Stimulated activated naive B cell treated with anti-CD40 and anti-IgM and Interleukin-4, amounts not matched to agents 10 μg/mL and 1 μg/mL and 100 μg/mL, for 72 hours (primary cell): ENCODE results near the gene PROM1.

ENCODE experiments used
- ATAC-seq, 2 donors: fragments of 150-1000 bp; cut with Tn5 transposase; replicated peaks; 2 replicates each; pipeline ENCODE4 v1.10.0; 2021; ENCODE audit warnings: moderate library complexity in 1 of 2
- DNase-seq: peaks from one replicate; pipeline ENCODE4 v3.0.0; 2021
- H3K27ac Mint-ChIP-seq: one replicate; pipeline ENCODE4 v1.8.0; 2022; ENCODE audit warnings: mild to moderate bottlenecking, mixed read lengths
- H3K27me3 Mint-ChIP-seq, 2 donors: one replicate each; pipeline ENCODE4 v1.8.0; 2022; ENCODE audit warnings: mixed read lengths in 2 of 2
- H3K36me3 Mint-ChIP-seq, 2 donors: one replicate each; pipeline ENCODE4 v1.8.0; 2022; ENCODE audit warnings: mixed read lengths in 2 of 2, mild to moderate bottlenecking in 1 of 2
- H3K4me1 Mint-ChIP-seq, 2 donors: one replicate each; pipeline ENCODE4 v1.8.0; 2022; ENCODE audit warnings: mixed read lengths in 2 of 2, mild to moderate bottlenecking in 1 of 2
- H3K4me3 Mint-ChIP-seq, 2 donors: one replicate each; pipeline ENCODE4 v1.8.0; 2022; ENCODE audit warnings: mild to moderate bottlenecking in 2 of 2, mixed read lengths in 2 of 2, moderate library complexity in 1 of 2
- H3K9me3 Mint-ChIP-seq, 2 donors: one replicate each; pipeline ENCODE4 v1.8.0; 2022; ENCODE audit warnings: mixed read lengths in 2 of 2, mild to moderate bottlenecking in 1 of 2

The PROM1 gene

GRCh38 chr4:16037901-16038300 is 45.9 kb downstream of the PROM1 start:
- Mint-ChIP-seq H3K4me3 (no peak overlapping the region), H3K9me3 (no peaks in the 10 kb centered on the region), H3K4me1 (peaks cover 0 to 4% of the 10 kb centered on the region in 2 donors), H3K27ac (no peak overlapping the region), H3K36me3 (no peaks in the 10 kb centered on the region), H3K27me3 (no peaks in the 10 kb centered on the region)
- DNase-seq (no peak), ATAC-seq (no peak)

- H3K4me1 Mint-ChIP-seq, result peaks cover 0 to 4% of the 10 kb centered on the region in 2 donors
- H3K36me3 Mint-ChIP-seq, result no peaks in the 10 kb centered on the region
- no peak for ATAC-seq
- H3K27ac Mint-ChIP-seq, result no peak overlapping the region
- no peaks in the 10 kb centered on the region for H3K27me3 Mint-ChIP-seq
- DNase-seq, result no peak
- no peak overlapping the region for H3K4me3 Mint-ChIP-seq
- H3K9me3 Mint-ChIP-seq, result no peaks in the 10 kb centered on the region
These were observed 48.0 kb downstream of the PROM1 start for GRCh38 chr4:16035843-16036242.

GRCh38 chr4:16034010-16034748 is 49.6 kb downstream of the PROM1 start:
- no peak for ATAC-seq
- no peaks in the 10 kb centered on the region for H3K9me3 Mint-ChIP-seq
- no peak overlapping the region for H3K4me3 Mint-ChIP-seq
- no peaks in the 10 kb centered on the region for H3K36me3 Mint-ChIP-seq
- no peaks in the 10 kb centered on the region for H3K27me3 Mint-ChIP-seq
- no peak for DNase-seq
- H3K4me1 Mint-ChIP-seq, result peaks cover 0 to 4% of the 10 kb centered on the region in 2 donors
- no peak overlapping the region for H3K27ac Mint-ChIP-seq

GRCh38 chr4:16032396-16032770 is 51.4 kb downstream of the PROM1 start:
- H3K4me1 Mint-ChIP-seq, result peaks cover 0 to 2% of the 10 kb centered on the region in 2 donors
- DNase-seq (no peak), ATAC-seq (no peak)
- H3K27ac Mint-ChIP-seq, result no peak overlapping the region
- no peak overlapping the region for H3K4me3 Mint-ChIP-seq
- H3K36me3 Mint-ChIP-seq, result no peaks in the 10 kb centered on the region
- no peaks in the 10 kb centered on the region for H3K9me3 Mint-ChIP-seq
- H3K27me3 Mint-ChIP-seq, result no peaks in the 10 kb centered on the region

DNA sequence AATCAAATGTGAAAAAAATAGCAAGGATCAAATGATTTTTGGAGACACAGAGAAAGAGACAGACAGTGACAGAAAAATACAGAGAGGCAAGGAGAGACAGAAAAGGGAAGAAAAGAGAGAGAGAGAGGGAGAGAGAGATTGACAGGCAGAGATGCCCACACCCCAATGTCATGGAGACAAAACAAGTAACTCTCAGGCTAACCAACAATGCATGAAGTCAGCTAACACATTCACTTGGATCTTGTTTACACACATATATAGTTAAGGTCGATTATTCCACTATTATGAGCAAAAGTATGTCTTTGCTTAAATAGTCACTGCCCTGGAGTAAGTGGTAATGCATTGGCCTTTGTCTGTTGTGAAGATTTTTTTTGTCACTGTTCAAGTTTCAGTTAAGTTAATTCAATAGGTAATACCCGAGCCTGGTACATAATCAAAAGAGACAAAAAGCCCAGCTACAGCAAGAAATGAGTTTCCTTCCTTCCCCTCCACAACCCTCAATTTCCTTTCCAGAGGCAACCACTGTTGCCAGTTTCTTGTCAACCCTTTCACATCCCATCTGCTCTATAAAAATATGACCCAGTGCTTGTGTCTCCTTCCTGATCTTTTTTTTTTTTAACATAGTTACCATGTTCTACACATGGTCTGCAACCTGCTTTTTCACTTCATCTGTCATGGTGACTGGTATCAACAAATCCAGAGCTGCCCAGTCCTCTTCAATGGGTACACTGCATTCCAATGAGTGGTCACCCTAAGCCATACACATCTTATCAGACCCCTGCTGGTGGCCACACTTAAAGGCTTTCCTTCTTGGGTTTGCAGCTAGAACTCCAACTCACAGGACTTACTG is 52.1 kb downstream of the PROM1 start:
- Mint-ChIP-seq H3K27ac (no peak overlapping the region), H3K4me1 (no peaks in the 10 kb centered on the region), H3K27me3 (no peaks in the 10 kb centered on the region), H3K9me3 (no peaks in the 10 kb centered on the region), H3K36me3 (no peaks in the 10 kb centered on the region), H3K4me3 (no peak overlapping the region)
- ATAC-seq (peak in 1 of 2 donors; percentile 33), DNase-seq (no peak)

- Mint-ChIP-seq H3K4me3 (no peak overlapping the region), H3K27ac (no peak overlapping the region), H3K36me3 (no peaks in the 10 kb centered on the region), H3K9me3 (no peaks in the 10 kb centered on the region), H3K4me1 (no peaks in the 10 kb centered on the region), H3K27me3 (no peaks in the 10 kb centered on the region)
- ATAC-seq, result no peak
- DNase-seq, result no peak
These were observed 53.9 kb downstream of the PROM1 start for GRCh38 chr4:16029886-16030285.

GRCh38 chr4:16029262-16029661 is 54.6 kb downstream of the PROM1 start:
- no peaks in the 10 kb centered on the region for H3K36me3 Mint-ChIP-seq
- ATAC-seq (no peak), DNase-seq (no peak)
- H3K4me1 Mint-ChIP-seq, result no peaks in the 10 kb centered on the region
- H3K27ac Mint-ChIP-seq, result no peak overlapping the region
- no peak overlapping the region for H3K4me3 Mint-ChIP-seq
- H3K9me3 Mint-ChIP-seq, result no peaks in the 10 kb centered on the region
- H3K27me3 Mint-ChIP-seq, result no peaks in the 10 kb centered on the region

- Mint-ChIP-seq H3K36me3 (no peaks in the 10 kb centered on the region), H3K4me3 (no peak overlapping the region), H3K4me1 (no peaks in the 10 kb centered on the region), H3K27ac (peak overlapping the region; percentile 44), H3K27me3 (no peaks in the 10 kb centered on the region), H3K9me3 (no peaks in the 10 kb centered on the region)
- DNase-seq, result no peak
- ATAC-seq, result no peak
These were observed 56.2 kb downstream of the PROM1 start for GRCh38 chr4:16027626-16028025.

GRCh38 chr4:16027114-16027513 is 56.7 kb downstream of the PROM1 start:
- Mint-ChIP-seq H3K36me3 (no peaks in the 10 kb centered on the region), H3K4me3 (no peak overlapping the region), H3K4me1 (no peaks in the 10 kb centered on the region), H3K9me3 (no peaks in the 10 kb centered on the region), H3K27me3 (no peaks in the 10 kb centered on the region), H3K27ac (peak overlapping the region; percentile 44)
- no peak for ATAC-seq
- no peak for DNase-seq

GRCh38 chr4:16026160-16026761 is 57.6 kb downstream of the PROM1 start:
- H3K27me3 Mint-ChIP-seq, result no peaks in the 10 kb centered on the region
- no peaks in the 10 kb centered on the region for H3K4me1 Mint-ChIP-seq
- no peaks in the 10 kb centered on the region for H3K9me3 Mint-ChIP-seq
- H3K27ac Mint-ChIP-seq, result no peak overlapping the region
- ATAC-seq (no peak), DNase-seq (peak; percentile 8)
- H3K36me3 Mint-ChIP-seq, result no peaks in the 10 kb centered on the region
- H3K4me3 Mint-ChIP-seq, result no peak overlapping the region

- DNase-seq (no peak), ATAC-seq (no peak)
- Mint-ChIP-seq H3K4me1 (no peaks in the 10 kb centered on the region), H3K36me3 (no peaks in the 10 kb centered on the region), H3K27ac (no peak overlapping the region), H3K9me3 (no peaks in the 10 kb centered on the region), H3K27me3 (no peaks in the 10 kb centered on the region), H3K4me3 (no peak overlapping the region)
These were observed 58.6 kb downstream of the PROM1 start for GRCh38 chr4:16025268-16025667.

GRCh38 chr4:16023776-16024408 is 59.9 kb downstream of the PROM1 start:
- ATAC-seq (no peak), DNase-seq (no peak)
- Mint-ChIP-seq H3K27me3 (no peaks in the 10 kb centered on the region), H3K9me3 (no peaks in the 10 kb centered on the region), H3K36me3 (no peaks in the 10 kb centered on the region), H3K27ac (no peak overlapping the region), H3K4me3 (no peak overlapping the region), H3K4me1 (no peaks in the 10 kb centered on the region)

- ATAC-seq (no peak), DNase-seq (no peak)
- H3K4me3 Mint-ChIP-seq, result no peak overlapping the region
- H3K4me1 Mint-ChIP-seq, result no peaks in the 10 kb centered on the region
- H3K27me3 Mint-ChIP-seq, result no peaks in the 10 kb centered on the region
- no peaks in the 10 kb centered on the region for H3K9me3 Mint-ChIP-seq
- H3K27ac Mint-ChIP-seq, result no peak overlapping the region
- no peaks in the 10 kb centered on the region for H3K36me3 Mint-ChIP-seq
These were observed 61.8 kb downstream of the PROM1 start for GRCh38 chr4:16021804-16022560.

GRCh38 chr4:16019649-16020048 is 64.2 kb downstream of the PROM1 start:
- DNase-seq (no peak), ATAC-seq (no peak)
- Mint-ChIP-seq H3K9me3 (no peaks in the 10 kb centered on the region), H3K27me3 (no peaks in the 10 kb centered on the region), H3K4me3 (no peak overlapping the region), H3K36me3 (no peaks in the 10 kb centered on the region), H3K27ac (no peak overlapping the region), H3K4me1 (no peaks in the 10 kb centered on the region)
